IMR-90 (cell line): ENCODE measurements around the gene PARVB. TPM values are rescaled to one million over a fixed set of nuclear protein-coding genes. Genes with fewer than 3 reads are reported as not detected.

Source experiments
- ATAC-seq: fragments of 200-7000 bp; cut with Tn5 transposase; 2 replicates; pipeline ENCODE4 v1.9.1; 2020; ENCODE audit warnings: low read depth, mild to moderate bottlenecking, moderate library complexity
- BruUV-seq: library from RNA; stranded (reverse); fragments of 400-500 nt; replicated peaks from 2 replicates; lab custom pipeline; 2021; lab: Mats Ljungman, UMichigan
- CTCF ChIA-PET: fragments of 300-600 bp; formaldehyde crosslinking; extraction: SDS; loops from one replicate; lab custom pipeline; 2021; ENCODE audit warnings: antibody characterized with exemption; lab: Yijun Ruan, JAX
- POLR2A ChIA-PET: fragments of 300-600 bp; sonication (Branson Sonifier 250); formaldehyde crosslinking; loops from one replicate; lab custom pipeline; 2022; ENCODE audit warnings: antibody characterized with exemption; ENCODE audit not compliant: unreplicated experiment; lab: Charles Lee
- DNase-seq: peaks from one replicate; pipeline ENCODE4 v3.0.0; 2013
- H2AFZ ChIP-seq: replicated peaks from 2 replicates; pipeline ENCODE3; 2013; ENCODE audit warnings: low read length, mild to moderate bottlenecking; ENCODE audit not compliant: poor library complexity
- H2AK5ac ChIP-seq: 2 replicates; pipeline ENCODE4 v1.6.1; 2013; ENCODE audit warnings: low read depth, low read length, inconsistent platforms
- H2AK9ac ChIP-seq: replicated peaks from 2 replicates; pipeline ENCODE3; 2013; ENCODE audit warnings: mild to moderate bottlenecking, low read depth, low read length, moderate library complexity; ENCODE audit not compliant: poor library complexity
- H2BK120ac ChIP-seq: 2 replicates; pipeline ENCODE4 v1.6.1; 2013; ENCODE audit warnings: low read depth, low read length, inconsistent platforms
- H2BK15ac ChIP-seq: 3 replicates; pipeline ENCODE4 v1.6.1; 2013; ENCODE audit warnings: low read depth, low read length, inconsistent platforms
- H2BK20ac ChIP-seq: 2 replicates; pipeline ENCODE4 v1.6.1; 2013; ENCODE audit warnings: low read depth, mild to moderate bottlenecking, inconsistent platforms, low read length, moderate library complexity
- H2BK5ac ChIP-seq: 2 replicates; pipeline ENCODE4 v1.6.1; 2013; ENCODE audit warnings: mild to moderate bottlenecking, low read depth, low read length, inconsistent platforms; ENCODE audit not compliant: poor library complexity, severe bottlenecking
- H3K14ac ChIP-seq: replicated peaks from 2 replicates; pipeline ENCODE4 v1.6.1; 2013; ENCODE audit warnings: low read depth, low read length, inconsistent platforms
- H3K18ac ChIP-seq: 2 replicates; pipeline ENCODE4 v1.6.1; 2013; ENCODE audit warnings: low read depth, low read length, control low read depth
- H3K23ac ChIP-seq: 2 replicates; pipeline ENCODE4 v1.6.1; 2013; ENCODE audit warnings: low read depth, low read length, inconsistent platforms
- H3K27ac ChIP-seq: 2 replicates; pipeline ENCODE4 v1.5.1; 2013; ENCODE audit warnings: mild to moderate bottlenecking, control low read depth, low read length; ENCODE audit not compliant: insufficient read depth
- H3K27me3 ChIP-seq: 2 replicates; pipeline ENCODE4 v1.6.1; 2013; ENCODE audit warnings: low read length; ENCODE audit not compliant: control insufficient read depth, insufficient read depth
- H3K36me3 ChIP-seq: 2 replicates; pipeline ENCODE4 v1.6.1; 2013; ENCODE audit warnings: low read length, mixed read lengths; ENCODE audit not compliant: control insufficient read depth, insufficient read depth
- H3K4ac ChIP-seq: 2 replicates; pipeline ENCODE4 v1.6.1; 2013; ENCODE audit warnings: low read depth, low read length, inconsistent platforms
- H3K4me1 ChIP-seq: 2 replicates; pipeline ENCODE4 v1.6.1; 2013; ENCODE audit warnings: low read length, mixed read lengths; ENCODE audit not compliant: control insufficient read depth, insufficient read depth
- H3K4me2 ChIP-seq: 2 replicates; pipeline ENCODE4 v1.6.1; 2013; ENCODE audit warnings: low read depth, mild to moderate bottlenecking, control low read depth, low read length, moderate library complexity
- H3K4me3 ChIP-seq: 2 replicates; pipeline ENCODE4 v1.5.1; 2013; ENCODE audit warnings: low read depth, mild to moderate bottlenecking, control low read depth, low read length, moderate library complexity; ENCODE audit not compliant: insufficient read depth
- H3K56ac ChIP-seq: 2 replicates; pipeline ENCODE4 v1.6.1; 2013; ENCODE audit warnings: low read length, inconsistent platforms; ENCODE audit not compliant: insufficient read depth; ENCODE audit errors: extremely low read depth
- H3K79me1 ChIP-seq, 2 experiments: 2 replicates each; pipeline ENCODE4 v1.6.1; 2013; ENCODE audit warnings: low read length in 2 of 2, inconsistent platforms in 1 of 2, low read depth in 1 of 2
- H3K9ac ChIP-seq: 2 replicates; pipeline ENCODE4 v1.6.1; 2013; ENCODE audit warnings: low read depth, low read length, control low read depth
- H3K9me1 ChIP-seq: 2 replicates; pipeline ENCODE4 v1.6.1; 2013; ENCODE audit warnings: low read length, inconsistent platforms; ENCODE audit not compliant: insufficient read depth
- H3K9me3 ChIP-seq: 2 replicates; pipeline ENCODE4 v1.6.1; 2013; ENCODE audit warnings: low read length; ENCODE audit not compliant: control insufficient read depth, insufficient read depth
- H4K20me1 ChIP-seq: 2 replicates; pipeline ENCODE4 v1.6.1; 2013; ENCODE audit warnings: low read length, inconsistent platforms; ENCODE audit not compliant: insufficient read depth
- H4K5ac ChIP-seq: 2 replicates; pipeline ENCODE4 v1.6.1; 2013; ENCODE audit warnings: mild to moderate bottlenecking, low read depth, low read length, control low read depth
- H4K8ac ChIP-seq, 2 experiments: 2 replicates each; pipeline ENCODE4 v1.6.1; 2013; ENCODE audit warnings: low read depth in 2 of 2, low read length in 2 of 2, control low read depth in 1 of 2, inconsistent platforms in 1 of 2
- H4K91ac ChIP-seq: 2 replicates; pipeline ENCODE4 v1.6.1; 2013; ENCODE audit warnings: low read depth, low read length, inconsistent platforms; ENCODE audit not compliant: insufficient read depth
- BHLHE40 ChIP-seq: fragments of 150-350 bp; IDR thresholded peaks from 2 replicates; pipeline ENCODE4 v1.6.1; 2016; ENCODE audit warnings: mild to moderate bottlenecking, low read depth, low read length
- CEBPB ChIP-seq: IDR thresholded peaks from 2 replicates; pipeline ENCODE4 v1.6.1; 2012; ENCODE audit warnings: low read depth, low read length, improper control_type of control experiment
- CHD1 ChIP-seq: IDR thresholded peaks from 2 replicates; pipeline ENCODE4 v1.6.1; 2012; ENCODE audit warnings: low read depth, low read length, improper control_type of control experiment
- CTCF ChIP-seq: conservative IDR thresholded peaks from 2 replicates; pipeline ENCODE4 v1.5.1; 2012; ENCODE audit warnings: mild to moderate bottlenecking, low read depth, low read length, improper control_type of control experiment
- MAFK ChIP-seq: IDR thresholded peaks from 2 replicates; pipeline ENCODE4 v1.6.1; 2012; ENCODE audit warnings: low read depth, low read length, improper control_type of control experiment
- NFE2L2 ChIP-seq: fragments of 150-350 bp; IDR thresholded peaks from 2 replicates; pipeline ENCODE4 v1.6.1; 2016; ENCODE audit warnings: low read depth, mild to moderate bottlenecking, low read length
- POLR2A ChIP-seq: IDR thresholded peaks from 2 replicates; pipeline ENCODE4 v1.6.1; 2012; ENCODE audit warnings: mild to moderate bottlenecking, low read depth, low read length
- RAD21 ChIP-seq: IDR thresholded peaks from 2 replicates; pipeline ENCODE4 v1.6.1; 2012; ENCODE audit warnings: low read length, improper control_type of control experiment
- RCOR1 ChIP-seq: IDR thresholded peaks from 2 replicates; pipeline ENCODE4 v1.6.1; 2012; ENCODE audit warnings: mild to moderate bottlenecking, low read length, improper control_type of control experiment; ENCODE audit not compliant: insufficient replicate concordance
- RFX5 ChIP-seq: IDR thresholded peaks from 2 replicates; pipeline ENCODE4 v1.8.0; 2012; ENCODE audit warnings: low read depth, mild to moderate bottlenecking, low read length, moderate library complexity
- SMC3 ChIP-seq: fragments of 150-350 bp; IDR thresholded peaks from 2 replicates; pipeline ENCODE4 v1.6.1; 2016; ENCODE audit warnings: low read depth, mild to moderate bottlenecking, antibody characterized with exemption, low read length, moderate library complexity
- USF2 ChIP-seq: fragments of 150-350 bp; IDR thresholded peaks from 2 replicates; pipeline ENCODE4 v1.6.1; 2017; ENCODE audit warnings: mild to moderate bottlenecking, antibody characterized with exemption, low read length, low read depth
- WGBS, 2 experiments: methylation state at CpG; one replicate each; pipeline versions ENCODE4 v1.1.5 to v1.1.7; 2013; ENCODE audit warnings: missing lambda C conversion rate in 2 of 2; ENCODE audit not compliant: insufficient read length in 1 of 2; ENCODE audit errors: extremely low coverage in 2 of 2; 5-methylcytosine and 5-hydroxymethylcytosine counted together
- dilution Hi-C: fragments of 300-500 bp; cut with HindIII; formaldehyde crosslinking; loops from one replicate; pipeline ENCODE4 v1.14.3; 2018; ENCODE audit warnings: low sequenced_read_pairs; ENCODE audit not compliant: unreplicated experiment
- in situ Hi-C: fragments of 300-500 bp; cut with MboI; formaldehyde crosslinking; loops from 3 replicates; pipeline ENCODE4 v1.14.3; 2019; ENCODE audit warnings: low sequenced_read_pairs, inconsistent platforms, mixed read lengths
- intact Hi-C: fragments of 100-400 bp; cut with micrococcal nuclease; formaldehyde crosslinking; loops from 2 replicates; pipeline ENCODE4 v1.10.0; 2022
- polyA plus RNA-seq, 3 experiments: library from polyadenylated mRNA; depleted of rRNA; stranded (reverse); fragments of >200 nt; gene quantifications; 2 replicates each; pipeline ENCODE4 v1.2.3, GENCODE V29; 2012; ENCODE audit warnings: low replicate concordance in 1 of 3
- total RNA-seq: library from RNA; depleted of rRNA; stranded (reverse); fragments of >200 nt; gene quantifications from 2 replicates; pipeline ENCODE4 v1.2.3, GENCODE V29; 2012

Gene PARVB
- total and polyA plus RNA-seq, 2 of the 4 experiments (the other 2 are of a cell fraction), result 44.3 to 53.9 TPM

- in situ Hi-C loops, result no loop called here
- CTCF ChIA-PET, result no interaction called here
- intact Hi-C loops, result no loop called here
Observed at GRCh38 chr22:44051358-44051757, 27.3 kb downstream of the PARVB start.

More at GRCh38 chr22:44051358-44051757, 27.3 kb downstream of the PARVB start:
- WGBS, 2 experiments, result 100% methylated on average over 1 of the region's 6 CpGs; no CpG with 5 or more reads in 1 of the 2 experiments
- H2AK9ac ChIP-seq, result no peak overlapping the region
- no peak overlapping the region for H4K5ac ChIP-seq
- no peak overlapping the region for H2AK5ac ChIP-seq
- no peak overlapping the region for H4K91ac ChIP-seq
- H2BK5ac ChIP-seq, result no peak overlapping the region
- H3K9ac ChIP-seq, result no peak overlapping the region
- H3K4me1 ChIP-seq, result no peaks in the 10 kb centered on the region
- no peak overlapping the region for H2AFZ ChIP-seq
- no peak for ATAC-seq
- H3K27ac ChIP-seq, result no peak overlapping the region
- no peak overlapping the region for H2BK15ac ChIP-seq
- no peak overlapping the region for H3K4me3 ChIP-seq
- no TSS peak for BruUV-seq
- no peak overlapping the region for H2BK120ac ChIP-seq
- no peak overlapping the region for H3K56ac ChIP-seq
- dilution Hi-C loops, result no loop called here
- no peak overlapping the region for H3K14ac ChIP-seq
- no peaks in the 10 kb centered on the region for H3K9me3 ChIP-seq
- POLR2A ChIA-PET, result no interaction called here
- no peak overlapping the region for H2BK20ac ChIP-seq
- no peak overlapping the region for H3K4ac ChIP-seq
- no peak overlapping the region for H3K4me2 ChIP-seq
- TF ChIP-seq RFX5 (no peak), RCOR1 (no peak), CHD1 (no peak), RAD21 (no peak), CEBPB (no peak), USF2 (no peak), SMC3 (no peak), NFE2L2 (no peak), POLR2A (no peak), CTCF (no peak), BHLHE40 (no peak), MAFK (no peak)
- H3K36me3 ChIP-seq, result peaks cover 2% of the 10 kb centered on the region; the same call in 1 of the 2 replicates
- peaks cover 4% of the 10 kb centered on the region for H4K20me1 ChIP-seq
- H4K8ac ChIP-seq, result no peak overlapping the region
- no peaks in the 10 kb centered on the region for H3K27me3 ChIP-seq
- H3K23ac ChIP-seq, result no peak overlapping the region
- H3K18ac ChIP-seq, result no peak overlapping the region
- H3K9me1 ChIP-seq, result peaks cover 7% of the 10 kb centered on the region; the same call in 1 of the 2 replicates
- peaks cover 0 to 21% of the 10 kb centered on the region in 2 experiments; a peak in 3 of 4 replicates for H3K79me1 ChIP-seq
- DNase-seq, result no peak
